WTC11 (cell line): ENCODE data around the gene IYD. TPM values are rescaled to one million over a fixed set of nuclear protein-coding genes. Genes with fewer than 3 reads are reported as not detected.

Source experiments
- ATAC-seq: fragments of 200-7000 bp; cut with Tn5 transposase; 2 replicates; pipeline ENCODE4 v1.10.0; 2021; ENCODE audit warnings: mild to moderate bottlenecking, moderate library complexity
- CTCF ChIA-PET: fragments of 300-600 bp; sonication (Branson Sonifier 250); formaldehyde crosslinking; loops from one replicate; lab custom pipeline; 2021; ENCODE audit warnings: antibody characterized with exemption; lab: Charles Lee
- POLR2A ChIA-PET: fragments of 350-600 bp; sonication (Branson Sonifier 250); formaldehyde crosslinking; loops from one replicate; lab custom pipeline; 2021; ENCODE audit warnings: antibody characterized with exemption; lab: Charles Lee
- DNase-seq: peaks from one replicate; pipeline ENCODE4 v3.0.0; 2021; ENCODE audit warnings: low spot score
- H3K27ac Mint-ChIP-seq: 2 replicates; pipeline ENCODE4 v1.8.0; 2021; ENCODE audit warnings: mixed read lengths
- H3K27me3 Mint-ChIP-seq: 2 replicates; pipeline ENCODE4 v1.8.0; 2021; ENCODE audit warnings: low read depth, mild to moderate bottlenecking, moderate library complexity, mixed read lengths
- H3K36me3 Mint-ChIP-seq: 2 replicates; pipeline ENCODE4 v1.8.0; 2021; ENCODE audit warnings: mixed read lengths
- H3K4me1 Mint-ChIP-seq: 2 replicates; pipeline ENCODE4 v1.8.0; 2022; ENCODE audit warnings: mixed read lengths
- H3K4me3 Mint-ChIP-seq: 2 replicates; pipeline ENCODE4 v1.8.0; 2021; ENCODE audit warnings: mild to moderate bottlenecking, moderate library complexity, mixed read lengths
- H3K9me3 Mint-ChIP-seq: 2 replicates; pipeline ENCODE4 v1.8.0; 2021; ENCODE audit warnings: mixed read lengths
- AFF4 ChIP-seq: sonication (generic); formaldehyde crosslinking; IDR thresholded peaks from 2 replicates; pipeline ENCODE4 v1.8.1; 2023; ENCODE audit warnings: mild to moderate bottlenecking, missing genetic modification reagents, borderline replicate concordance
- ATF1 ChIP-seq: sonication (generic); formaldehyde crosslinking; IDR thresholded peaks from 2 replicates; pipeline ENCODE4 v1.8.1; 2023; ENCODE audit warnings: mild to moderate bottlenecking, moderate library complexity, missing genetic modification reagents
- CDX4 ChIP-seq: fragments of 250-450 bp; sonication (Bioruptor Pico); IDR thresholded peaks from 2 replicates; pipeline ENCODE4 v1.9.0; 2021; ENCODE audit warnings: moderate library complexity, mild to moderate bottlenecking, inconsistent platforms, borderline replicate concordance
- ETV6 ChIP-seq: sonication (generic); formaldehyde crosslinking; IDR thresholded peaks from 2 replicates; pipeline ENCODE4 v1.8.1; 2022; ENCODE audit warnings: mild to moderate bottlenecking, missing genetic modification reagents
- FOXJ3 ChIP-seq: sonication (generic); formaldehyde crosslinking; IDR thresholded peaks from 2 replicates; pipeline ENCODE4 v1.9.0; 2021; ENCODE audit warnings: missing genetic modification reagents, mild to moderate bottlenecking, borderline replicate concordance
- GABPB1 ChIP-seq: sonication (generic); formaldehyde crosslinking; IDR thresholded peaks from 2 replicates; pipeline ENCODE4 v1.8.1; 2023; ENCODE audit warnings: mild to moderate bottlenecking, missing genetic modification reagents
- GRHL2 ChIP-seq: fragments of 250-450 bp; sonication (Bioruptor Pico); IDR thresholded peaks from 2 replicates; pipeline ENCODE4 v1.8.0; 2022; ENCODE audit warnings: mild to moderate bottlenecking, moderate library complexity; ENCODE audit not compliant: insufficient replicate concordance, severe bottlenecking
- HMGXB4 ChIP-seq: sonication (generic); formaldehyde crosslinking; IDR thresholded peaks from 2 replicates; pipeline ENCODE4 v1.8.1; 2023; ENCODE audit warnings: mild to moderate bottlenecking, moderate library complexity, missing genetic modification reagents
- JAZF1 ChIP-seq: fragments of 250-450 bp; sonication (Bioruptor Pico); IDR thresholded peaks from 2 replicates; pipeline ENCODE4 v1.9.0; 2021; ENCODE audit warnings: moderate library complexity, mild to moderate bottlenecking, inconsistent platforms
- MXD4 ChIP-seq: fragments of 250-450 bp; sonication (Bioruptor Pico); IDR thresholded peaks from 2 replicates; pipeline ENCODE4 v1.8.0; 2021; ENCODE audit warnings: mild to moderate bottlenecking, moderate library complexity, borderline replicate concordance
- MYBL2 ChIP-seq: sonication (generic); formaldehyde crosslinking; IDR thresholded peaks from 2 replicates; pipeline ENCODE4 v1.8.1; 2023; ENCODE audit warnings: mild to moderate bottlenecking, moderate library complexity, missing genetic modification reagents
- SMAD4 ChIP-seq: sonication (generic); formaldehyde crosslinking; IDR thresholded peaks from 2 replicates; pipeline ENCODE4 v1.8.0; 2022; ENCODE audit warnings: mild to moderate bottlenecking, missing genetic modification reagents
- TCF7 ChIP-seq: sonication (generic); formaldehyde crosslinking; IDR thresholded peaks from 2 replicates; pipeline ENCODE4 v1.8.0; 2022; ENCODE audit warnings: mild to moderate bottlenecking, low read depth, missing genetic modification reagents, moderate library complexity
- TP53 ChIP-seq: sonication (generic); formaldehyde crosslinking; IDR thresholded peaks from 2 replicates; pipeline ENCODE4 v1.8.1; 2023; ENCODE audit warnings: mild to moderate bottlenecking, missing genetic modification reagents
- ZNF317 ChIP-seq: sonication (generic); formaldehyde crosslinking; IDR thresholded peaks from 2 replicates; pipeline ENCODE4 v1.8.1; 2023; ENCODE audit warnings: low read depth, mild to moderate bottlenecking, moderate library complexity, missing genetic modification reagents, borderline replicate concordance
- ZNF423 ChIP-seq: fragments of 250-450 bp; sonication (Bioruptor Pico); IDR thresholded peaks from 2 replicates; pipeline ENCODE4 v2.1.2; 2022; ENCODE audit warnings: mild to moderate bottlenecking, moderate library complexity
- total RNA-seq: library from RNA; stranded (reverse); gene quantifications from 3 replicates; pipeline ENCODE4 v1.2.3, GENCODE V29; 2021
- TF ChIP-seq, protein P1 (sequence below): sonication (generic); formaldehyde crosslinking; IDR thresholded peaks from 2 replicates; pipeline ENCODE4 v1.8.1; 2023; ENCODE audit warnings: mild to moderate bottlenecking, missing genetic modification reagents
- TF ChIP-seq, protein P2 (sequence below): sonication (generic); formaldehyde crosslinking; IDR thresholded peaks from 2 replicates; pipeline ENCODE4 v1.8.0; 2023; ENCODE audit warnings: missing genetic modification reagents, mild to moderate bottlenecking, borderline replicate concordance

Gene IYD
- total RNA-seq, 1 experiment from 2014 or later = not detected

DNA sequence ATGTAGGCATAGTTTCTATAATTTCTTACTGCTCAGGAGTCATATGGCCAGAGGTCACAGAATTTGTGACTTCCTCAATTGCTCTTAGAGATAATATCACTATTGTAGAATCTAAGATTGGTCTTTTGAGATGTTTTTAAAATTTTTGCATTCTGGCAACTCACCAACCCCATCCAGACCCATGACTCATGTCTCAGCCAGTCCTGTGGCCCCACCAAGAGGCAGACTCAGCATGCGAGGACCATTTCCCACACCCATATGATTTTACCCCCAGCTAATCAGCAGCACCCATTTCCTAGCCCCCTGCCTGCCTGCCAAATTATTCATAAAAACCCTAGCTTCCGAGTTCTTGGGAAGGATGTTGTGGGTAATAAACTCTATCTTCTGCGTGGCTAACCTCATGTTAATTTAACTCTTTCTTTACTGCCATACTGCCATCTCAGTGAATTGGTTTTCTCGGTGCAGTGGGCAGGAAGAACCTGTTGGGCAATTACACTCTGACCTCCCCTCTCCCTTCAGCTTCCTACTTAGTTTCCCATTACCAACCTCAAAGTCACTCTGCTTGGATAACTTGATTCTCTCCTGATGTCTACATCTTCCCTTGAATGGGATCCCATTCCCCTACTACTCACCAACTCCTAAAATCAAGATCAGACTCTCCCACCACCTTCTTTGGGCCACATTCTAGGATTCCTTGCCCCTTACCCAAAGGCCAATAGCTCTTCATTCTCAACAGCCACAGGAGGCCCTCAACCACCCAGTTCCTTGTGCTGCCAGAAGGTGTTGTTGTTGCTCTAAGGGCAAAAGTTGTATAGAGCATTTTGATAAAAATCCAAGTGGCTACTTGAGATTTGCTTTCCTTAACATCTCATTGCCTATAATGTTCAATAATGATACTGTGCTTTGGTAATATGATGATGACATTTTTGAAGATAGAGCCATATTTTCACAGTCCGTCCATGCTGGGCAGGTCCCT, 16.2 kb upstream of the IYD start (continued):
- TF ChIP-seq, protein P1, sequence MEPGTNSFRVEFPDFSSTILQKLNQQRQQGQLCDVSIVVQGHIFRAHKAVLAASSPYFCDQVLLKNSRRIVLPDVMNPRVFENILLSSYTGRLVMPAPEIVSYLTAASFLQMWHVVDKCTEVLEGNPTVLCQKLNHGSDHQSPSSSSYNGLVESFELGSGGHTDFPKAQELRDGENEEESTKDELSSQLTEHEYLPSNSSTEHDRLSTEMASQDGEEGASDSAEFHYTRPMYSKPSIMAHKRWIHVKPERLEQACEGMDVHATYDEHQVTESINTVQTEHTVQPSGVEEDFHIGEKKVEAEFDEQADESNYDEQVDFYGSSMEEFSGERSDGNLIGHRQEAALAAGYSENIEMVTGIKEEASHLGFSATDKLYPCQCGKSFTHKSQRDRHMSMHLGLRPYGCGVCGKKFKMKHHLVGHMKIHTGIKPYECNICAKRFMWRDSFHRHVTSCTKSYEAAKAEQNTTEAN = no peak
- no peak for TF ChIP-seq HMGXB4
- TF ChIP-seq ATF1 (CRISPR knock-in tag) = no peak
- TF ChIP-seq GABPB1 = no peak
- TF ChIP-seq JAZF1 (CRISPR knock-in tag) = no peak
- TF ChIP-seq TP53 (CRISPR knock-in tag) = no peak
- no peak for TF ChIP-seq ZNF423 (CRISPR knock-in tag)
- no peak for TF ChIP-seq CDX4
- no peak for TF ChIP-seq SMAD4 (CRISPR knock-in tag)
- TF ChIP-seq MXD4 (CRISPR knock-in tag) = no peak
- TF ChIP-seq, all 79 proteins: peak for 0

DNA sequence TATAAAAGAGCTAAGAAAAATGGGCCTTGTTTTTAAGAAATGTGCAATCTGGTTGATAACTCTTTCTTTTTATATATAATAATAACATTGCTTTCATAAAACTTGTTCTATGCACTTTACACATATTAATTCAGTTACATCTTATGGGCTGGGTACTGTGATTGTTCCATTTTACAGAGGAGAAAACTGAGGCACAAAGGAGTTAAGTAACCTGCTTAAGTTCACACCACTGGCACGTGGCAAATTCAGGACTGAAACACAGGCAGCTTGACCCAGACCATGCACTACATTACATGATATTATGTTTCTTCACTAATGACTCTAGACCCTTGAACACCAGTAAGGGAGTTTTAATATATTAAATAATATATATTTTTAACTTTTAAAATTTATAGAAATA, 15.4 kb upstream of the IYD start:
- POLR2A ChIA-PET = no interaction called here
- TF ChIP-seq TCF7 = no peak
- CTCF ChIA-PET = interaction anchor here (0.8 to 1.0 kb wide), 2 partner anchors 392 to 414 kb away, joined by 4 read pairs; no protein-coding TSS in a partner anchor
- no peak overlapping the region for H3K27ac Mint-ChIP-seq
- H3K9me3 Mint-ChIP-seq = 0 out of 2 replicates have a peak, but pooled peaks cover 4% of the 10 kb centered on the region
- H3K4me3 Mint-ChIP-seq = no peak overlapping the region
- no peaks in the 10 kb centered on the region for H3K4me1 Mint-ChIP-seq
- no peak for ATAC-seq
- H3K36me3 Mint-ChIP-seq = no peaks in the 10 kb centered on the region
- H3K27me3 Mint-ChIP-seq = peaks cover 2% of the 10 kb centered on the region; the same call in 1 of the 2 replicates
- DNase-seq = no peak

DNA sequence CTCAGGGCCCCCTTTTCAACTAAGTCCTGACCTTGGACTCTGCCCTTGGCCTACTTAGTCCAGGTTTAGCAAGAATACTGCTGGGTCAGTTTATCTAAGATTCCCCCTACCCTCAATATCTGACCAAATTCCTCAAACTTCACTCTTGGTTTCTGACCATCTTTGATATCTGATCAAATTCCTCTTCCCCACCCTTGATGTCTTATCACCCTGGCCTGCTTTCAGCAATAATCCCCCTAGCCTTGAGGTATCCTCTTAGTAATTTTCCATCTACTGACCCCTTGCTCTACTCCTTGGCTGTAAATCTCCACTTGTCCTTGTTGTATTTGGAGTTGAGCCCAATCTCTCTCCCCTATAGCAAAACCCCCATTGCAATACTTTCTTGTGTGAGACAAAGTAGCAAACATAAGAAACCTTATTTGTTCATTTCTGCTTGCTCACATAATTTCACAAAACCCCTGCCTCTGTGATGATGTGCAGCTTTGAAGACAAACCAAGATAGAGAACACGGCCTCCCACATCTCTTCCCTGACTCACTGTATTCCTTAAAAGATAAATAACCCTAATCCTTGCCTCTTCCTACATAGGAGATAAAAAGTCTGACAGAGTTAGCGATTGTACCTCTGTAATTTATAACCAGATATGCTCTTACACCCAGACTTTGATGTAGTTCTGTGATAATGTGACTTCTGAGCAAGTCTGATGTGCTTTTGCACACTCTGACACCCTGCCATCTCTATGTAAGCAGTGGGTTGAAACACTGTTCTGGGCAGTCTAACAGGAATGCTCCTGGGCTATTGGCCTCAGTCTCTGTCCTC, 13.8 kb upstream of the IYD start:
- Mint-ChIP-seq H3K27ac (no peak overlapping the region), H3K4me3 (no peak overlapping the region), H3K4me1 (no peaks in the 10 kb centered on the region), H3K36me3 (no peaks in the 10 kb centered on the region), H3K27me3 (peaks cover 2% of the 10 kb centered on the region; the same call in 1 of the 2 replicates), H3K9me3 (0 out of 2 replicates have a peak, but pooled peaks cover 4% of the 10 kb centered on the region)
- ATAC-seq = no peak
- no peak for DNase-seq
- CTCF ChIA-PET = interaction anchor here (0.6 to 0.8 kb wide), 2 partner anchors 274 to 288 kb away, joined by 3 to 4 read pairs; no protein-coding TSS in a partner anchor
- POLR2A ChIA-PET = no interaction called here
- TF ChIP-seq, protein P2, sequence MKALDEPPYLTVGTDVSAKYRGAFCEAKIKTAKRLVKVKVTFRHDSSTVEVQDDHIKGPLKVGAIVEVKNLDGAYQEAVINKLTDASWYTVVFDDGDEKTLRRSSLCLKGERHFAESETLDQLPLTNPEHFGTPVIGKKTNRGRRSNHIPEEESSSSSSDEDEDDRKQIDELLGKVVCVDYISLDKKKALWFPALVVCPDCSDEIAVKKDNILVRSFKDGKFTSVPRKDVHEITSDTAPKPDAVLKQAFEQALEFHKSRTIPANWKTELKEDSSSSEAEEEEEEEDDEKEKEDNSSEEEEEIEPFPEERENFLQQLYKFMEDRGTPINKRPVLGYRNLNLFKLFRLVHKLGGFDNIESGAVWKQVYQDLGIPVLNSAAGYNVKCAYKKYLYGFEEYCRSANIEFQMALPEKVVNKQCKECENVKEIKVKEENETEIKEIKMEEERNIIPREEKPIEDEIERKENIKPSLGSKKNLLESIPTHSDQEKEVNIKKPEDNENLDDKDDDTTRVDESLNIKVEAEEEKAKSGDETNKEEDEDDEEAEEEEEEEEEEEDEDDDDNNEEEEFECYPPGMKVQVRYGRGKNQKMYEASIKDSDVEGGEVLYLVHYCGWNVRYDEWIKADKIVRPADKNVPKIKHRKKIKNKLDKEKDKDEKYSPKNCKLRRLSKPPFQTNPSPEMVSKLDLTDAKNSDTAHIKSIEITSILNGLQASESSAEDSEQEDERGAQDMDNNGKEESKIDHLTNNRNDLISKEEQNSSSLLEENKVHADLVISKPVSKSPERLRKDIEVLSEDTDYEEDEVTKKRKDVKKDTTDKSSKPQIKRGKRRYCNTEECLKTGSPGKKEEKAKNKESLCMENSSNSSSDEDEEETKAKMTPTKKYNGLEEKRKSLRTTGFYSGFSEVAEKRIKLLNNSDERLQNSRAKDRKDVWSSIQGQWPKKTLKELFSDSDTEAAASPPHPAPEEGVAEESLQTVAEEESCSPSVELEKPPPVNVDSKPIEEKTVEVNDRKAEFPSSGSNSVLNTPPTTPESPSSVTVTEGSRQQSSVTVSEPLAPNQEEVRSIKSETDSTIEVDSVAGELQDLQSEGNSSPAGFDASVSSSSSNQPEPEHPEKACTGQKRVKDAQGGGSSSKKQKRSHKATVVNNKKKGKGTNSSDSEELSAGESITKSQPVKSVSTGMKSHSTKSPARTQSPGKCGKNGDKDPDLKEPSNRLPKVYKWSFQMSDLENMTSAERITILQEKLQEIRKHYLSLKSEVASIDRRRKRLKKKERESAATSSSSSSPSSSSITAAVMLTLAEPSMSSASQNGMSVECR (CRISPR knock-in tag) = no peak
- TF ChIP-seq GRHL2 = no peak
- TF ChIP-seq AFF4 (CRISPR knock-in tag) = no peak
- TF ChIP-seq MYBL2 = no peak
- TF ChIP-seq ZNF317 (CRISPR knock-in tag) = no peak
- no peak for TF ChIP-seq FOXJ3 (CRISPR knock-in tag)
- TF ChIP-seq ETV6 = no peak
